Nucleus accumbens (tissue), 56 donors: ENCODE measurements around the gene MISP.

ENCODE experiments used
- DNase-seq, 56 donors: peaks; one replicate each; lab custom pipeline; 2025; lab: John Stamatoyannopoulos, UW

Gene MISP

DNA sequence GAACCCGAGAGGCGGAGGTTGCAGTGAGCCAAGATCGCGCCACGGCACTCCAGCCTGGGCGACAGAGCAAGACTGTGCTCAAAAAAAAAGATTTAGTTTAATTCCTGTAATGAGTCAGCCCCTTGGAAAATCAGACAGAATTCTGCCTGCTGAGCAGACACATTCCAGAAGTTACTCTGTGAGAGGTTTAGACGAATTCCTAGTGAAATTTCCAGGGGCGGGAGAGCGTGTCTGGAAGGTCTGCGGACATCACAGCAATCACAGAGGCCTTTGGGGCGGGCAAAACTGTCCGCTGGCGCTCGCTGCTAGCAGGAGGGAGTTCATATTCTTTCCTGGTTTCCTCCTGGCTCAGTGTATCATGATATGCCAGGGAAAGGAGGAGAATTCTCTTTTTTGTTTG lies 17.5 kb downstream of the MISP start:
- no peak for DNase-seq

DNA sequence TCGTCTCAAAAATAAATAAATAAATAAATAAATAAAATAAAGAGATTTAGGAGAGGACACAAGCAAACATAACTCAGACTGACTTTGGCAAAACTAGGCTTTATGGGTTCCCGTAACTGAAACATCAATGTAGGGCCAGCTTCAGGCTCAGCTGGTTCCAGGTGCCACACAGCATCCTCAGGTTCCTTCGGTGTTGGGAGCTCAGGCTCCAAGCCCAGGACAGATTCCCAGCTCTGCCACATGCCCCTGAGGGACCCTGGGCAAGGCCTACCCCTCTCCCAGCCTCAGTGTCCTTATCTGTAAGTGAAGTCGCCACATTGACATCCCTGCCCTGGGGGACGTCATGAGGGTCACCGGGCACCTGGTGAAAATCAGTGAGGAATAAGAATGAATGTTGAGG lies 18.7 kb downstream of the MISP start:
- DNase-seq: no peak

DNA sequence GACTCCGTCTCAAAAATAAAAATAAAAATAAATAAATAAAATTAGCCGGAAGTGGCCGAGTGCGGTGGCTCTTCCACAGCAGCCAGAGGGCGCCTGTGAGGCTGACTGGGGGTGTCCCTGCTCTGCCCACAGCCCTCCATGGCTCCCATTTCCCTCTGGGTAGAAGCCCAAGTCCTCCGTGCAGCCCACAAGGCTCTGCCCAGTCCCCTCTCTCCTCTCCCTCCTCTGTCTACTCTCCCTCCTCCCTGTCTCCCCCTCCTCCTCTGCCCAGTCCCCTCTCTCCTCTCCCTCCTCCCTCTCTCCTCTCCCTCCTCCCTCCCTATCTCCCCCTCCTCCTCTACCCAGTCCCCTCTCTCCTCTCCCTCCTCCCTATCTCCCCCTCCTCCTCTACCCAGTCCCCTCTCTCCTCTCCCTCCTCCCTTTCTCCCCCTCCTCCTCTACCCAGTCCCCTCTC lies 20.4 kb downstream of the MISP start:
- DNase-seq: no peak

DNA sequence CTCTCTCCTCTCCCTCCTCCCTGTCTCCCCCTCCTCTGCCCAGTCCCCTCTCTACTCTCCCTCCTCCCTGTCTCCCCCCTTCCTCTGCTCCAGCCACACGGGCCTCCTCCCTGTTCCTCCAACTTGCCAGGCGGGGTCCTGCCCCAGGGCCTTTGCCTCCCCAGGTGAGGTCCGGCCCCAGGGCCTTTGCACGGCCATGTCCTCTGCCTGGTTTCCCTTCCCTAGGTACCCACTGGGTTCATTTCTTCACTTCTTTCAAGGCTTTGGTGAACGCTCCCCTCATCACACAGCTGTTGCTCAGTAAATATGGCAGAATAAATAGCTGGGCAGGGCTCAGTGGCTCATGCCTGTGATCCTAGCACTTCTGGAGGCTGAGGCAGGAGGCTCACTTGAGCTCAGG lies 21.2 kb downstream of the MISP start:
- DNase-seq: no peak

DNA sequence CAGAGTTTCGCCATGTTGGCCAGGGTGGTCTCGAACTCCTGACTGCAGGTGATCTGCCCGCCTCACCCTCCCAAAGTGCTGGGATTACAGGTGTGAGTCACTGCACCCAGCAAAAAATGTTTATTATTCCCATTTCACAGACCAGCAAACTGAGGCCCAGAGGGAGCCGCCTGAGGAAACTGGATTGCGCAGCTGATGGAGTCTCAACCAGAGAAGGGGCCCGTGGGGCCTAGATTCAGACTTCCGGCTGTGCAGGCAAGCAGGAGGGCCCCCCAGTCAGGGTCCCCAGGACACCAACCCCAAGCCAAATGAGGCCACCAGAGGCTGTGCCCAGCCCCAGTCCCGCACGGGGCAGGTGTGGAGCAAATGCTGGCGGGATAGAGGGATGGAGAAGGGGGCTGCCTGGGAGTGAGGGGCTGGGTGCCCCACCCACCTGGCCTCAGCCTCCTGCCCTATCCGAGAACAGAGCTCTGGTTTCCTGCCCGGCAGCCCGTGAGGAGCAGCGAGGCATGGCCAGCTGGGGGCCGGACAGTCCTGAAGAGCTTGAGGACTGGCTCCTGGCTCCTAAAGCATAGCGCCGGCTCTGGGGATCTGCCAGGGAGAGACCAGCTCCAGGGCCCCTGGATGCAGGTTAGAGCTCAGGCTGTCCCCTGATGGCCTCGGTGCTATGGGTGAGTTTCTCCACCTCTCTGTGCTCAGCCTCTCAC lies 22.0 kb downstream of the MISP start:
- no peak for DNase-seq

DNA sequence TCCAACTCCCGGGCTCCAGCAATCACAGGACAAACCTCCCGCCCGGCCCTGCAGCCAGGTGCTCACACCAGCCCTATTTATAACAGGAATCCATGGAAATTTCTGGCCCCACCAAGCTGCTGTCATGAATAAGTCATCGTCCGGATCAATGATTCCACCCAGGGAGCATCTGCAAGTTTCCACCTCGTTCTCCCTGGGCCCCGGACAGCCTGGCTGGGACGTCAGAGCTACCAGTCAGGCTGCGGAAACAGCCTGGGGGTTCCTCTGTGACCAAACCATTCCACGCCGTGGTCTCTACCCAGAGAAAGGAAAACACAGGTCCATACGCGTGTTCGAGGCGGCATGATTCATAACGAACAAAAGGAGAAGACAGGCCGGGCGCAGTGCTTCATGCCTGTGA lies 25.6 kb downstream of the MISP start:
- no peak for DNase-seq

DNA sequence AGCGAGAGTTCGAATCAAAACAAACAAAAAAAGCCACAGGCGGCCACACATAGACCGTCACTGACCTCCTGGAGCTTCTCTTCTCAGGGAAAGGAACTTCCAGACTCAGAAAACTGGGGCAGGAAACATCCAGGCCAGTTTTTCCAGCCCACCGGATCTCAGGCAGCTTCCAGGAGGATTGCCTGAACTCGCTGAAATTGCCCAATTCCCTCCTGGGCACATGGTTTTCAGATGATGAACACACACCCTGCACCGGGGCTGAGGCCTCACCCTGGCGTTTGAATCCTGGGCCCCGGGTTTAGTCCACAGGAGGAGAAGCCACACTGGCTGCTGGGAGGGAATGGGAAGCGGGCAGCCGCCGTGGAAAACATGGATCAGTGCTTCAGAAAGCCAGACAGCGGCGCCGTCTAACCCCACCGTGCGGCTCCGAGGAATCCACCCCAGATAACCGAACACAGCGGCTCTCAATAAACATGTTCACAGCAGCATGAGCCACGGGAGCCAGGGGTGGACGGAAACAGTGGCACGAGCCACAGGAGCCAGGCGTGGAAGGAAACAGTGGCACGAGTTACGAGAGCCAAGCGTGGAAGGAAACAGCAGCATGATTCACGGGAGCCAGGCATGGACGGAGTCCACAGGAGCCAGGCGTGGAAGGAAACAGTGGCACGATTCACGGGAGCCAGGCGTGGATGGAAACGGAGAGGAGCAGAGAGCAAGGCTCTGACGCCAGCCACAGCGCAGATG lies 28.2 kb downstream of the MISP start:
- no peak for DNase-seq

DNA sequence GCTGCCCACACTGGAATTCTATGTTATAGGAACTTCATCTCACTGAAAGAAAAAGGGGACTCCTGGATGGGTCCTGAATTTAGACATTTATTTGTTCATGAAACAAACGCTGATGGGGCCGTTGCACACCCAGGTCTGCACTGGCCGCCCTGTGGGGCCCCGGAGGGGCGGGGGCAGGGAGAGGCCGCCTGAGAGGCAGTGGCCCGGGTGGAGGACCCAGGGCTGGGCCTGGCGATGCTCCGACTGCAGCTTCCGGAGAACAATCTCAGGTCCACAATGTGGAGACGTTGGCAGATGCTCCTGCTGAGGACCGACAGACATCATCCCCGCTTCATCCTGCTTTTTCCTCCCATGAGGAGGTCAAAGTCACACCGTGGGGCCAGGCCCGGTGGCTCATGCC lies 30.0 kb downstream of the MISP start:
- DNase-seq: no peak

DNA sequence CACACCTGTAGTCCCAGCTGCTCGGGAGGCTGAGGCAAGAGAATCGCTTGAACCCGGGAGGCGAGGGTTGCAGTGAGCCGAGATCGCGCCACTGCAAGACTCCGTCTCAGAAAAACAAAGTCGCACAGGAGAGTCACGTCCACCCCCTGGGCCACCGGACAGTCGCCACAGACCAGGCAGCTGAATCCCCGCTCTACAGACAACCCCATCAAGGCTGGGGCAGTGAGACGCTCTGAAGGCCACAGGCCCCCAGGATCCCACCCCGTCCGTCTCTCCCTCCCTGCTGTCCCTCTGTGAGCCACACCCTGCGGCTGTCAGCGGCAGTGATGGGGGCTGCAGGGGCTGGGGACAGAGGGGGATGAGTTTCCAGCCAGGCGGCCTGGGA lies 30.9 kb downstream of the MISP start:
- DNase-seq: no peak

DNA sequence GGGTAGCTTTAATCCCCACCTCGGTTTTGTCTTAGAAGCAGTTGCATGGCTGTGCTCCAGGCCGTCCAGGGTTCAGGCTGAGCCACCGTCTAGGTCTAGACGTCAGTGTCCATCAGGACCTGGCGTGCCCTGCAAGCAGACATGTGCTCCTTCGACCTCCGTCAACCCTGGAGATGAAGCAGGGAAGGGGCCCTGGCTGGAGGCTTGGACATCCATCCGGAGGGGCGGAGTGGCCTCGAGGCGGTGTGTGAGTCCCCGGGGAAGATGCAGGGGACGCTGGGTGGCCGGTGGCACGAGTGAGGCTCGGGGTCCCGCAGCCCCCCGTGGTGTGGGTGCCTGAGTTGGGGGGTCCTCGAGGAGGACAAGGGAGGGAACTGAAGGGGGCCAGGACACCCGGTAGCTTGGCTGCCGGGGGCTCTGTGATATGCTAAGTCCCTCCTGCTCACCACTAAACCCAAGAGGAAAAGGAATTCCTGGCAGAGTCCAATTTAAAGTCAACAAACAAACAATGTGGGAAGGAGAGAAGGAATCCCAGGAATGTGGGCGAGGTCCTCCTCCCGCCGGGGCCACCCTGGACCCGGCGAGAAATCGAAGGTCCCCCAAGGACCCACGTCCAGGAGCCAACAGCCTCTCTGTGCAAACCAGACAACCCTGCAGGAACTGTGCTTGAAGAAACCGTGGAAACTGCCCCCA lies 31.4 kb downstream of the MISP start:
- no peak for DNase-seq

DNA sequence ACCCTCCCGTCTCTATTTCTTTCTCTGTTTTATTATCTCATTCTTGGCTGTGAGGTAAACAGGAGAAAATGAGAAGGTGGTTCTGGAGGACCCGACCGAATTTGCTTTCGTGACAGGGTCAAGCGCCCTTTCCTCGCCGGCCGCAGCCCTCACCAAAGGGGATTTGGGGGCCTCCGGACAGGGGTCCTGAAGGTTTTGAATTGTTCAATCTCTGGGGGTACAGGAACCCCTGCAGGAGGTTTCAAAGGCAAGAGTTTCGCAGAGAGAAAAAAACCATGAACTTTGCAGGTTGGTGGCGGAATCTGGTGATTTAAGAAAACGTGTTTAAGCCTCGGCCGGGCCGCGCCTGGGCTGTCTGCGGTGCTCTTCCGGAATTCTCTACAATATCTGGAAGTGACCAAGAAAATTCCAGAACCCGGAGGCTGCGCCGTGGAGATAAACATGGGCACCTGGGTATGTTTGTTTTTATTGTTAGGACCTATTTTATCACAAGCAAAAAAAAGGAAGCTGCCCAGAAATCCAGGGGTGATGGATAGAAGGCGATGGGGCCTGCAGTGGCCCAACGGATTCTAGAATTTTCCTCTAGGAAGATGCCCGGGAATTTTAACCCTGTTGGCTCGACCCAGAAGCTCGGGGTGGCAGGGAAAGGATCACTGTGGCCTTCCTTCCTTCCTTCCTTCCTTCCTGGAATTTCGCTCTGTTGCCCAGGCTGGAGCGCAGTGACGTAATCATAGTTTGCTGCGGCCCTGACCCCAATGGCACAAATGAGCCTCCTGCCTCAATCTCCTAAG lies 32.2 kb downstream of the MISP start:
- no peak for DNase-seq

DNA sequence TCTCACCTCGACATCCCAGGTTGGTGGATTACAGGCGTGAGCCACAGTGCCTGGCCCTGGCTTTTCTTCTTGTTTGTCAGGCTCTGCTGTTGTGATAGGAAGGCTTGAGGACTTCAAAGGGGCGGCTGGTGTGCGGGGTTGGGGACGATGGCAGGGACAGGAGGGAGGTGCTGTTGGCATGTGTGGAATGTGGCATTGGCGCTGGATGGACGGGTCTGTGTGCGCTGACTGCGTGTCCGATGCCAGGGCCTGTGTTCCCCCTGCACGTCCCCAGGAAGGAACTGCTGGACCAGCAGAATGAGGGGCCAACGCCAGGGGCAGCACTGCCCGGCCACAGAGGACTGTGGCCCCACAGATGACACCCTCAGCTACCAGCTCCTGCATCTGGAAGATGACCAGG lies 33.6 kb downstream of the MISP start:
- no peak for DNase-seq

DNA sequence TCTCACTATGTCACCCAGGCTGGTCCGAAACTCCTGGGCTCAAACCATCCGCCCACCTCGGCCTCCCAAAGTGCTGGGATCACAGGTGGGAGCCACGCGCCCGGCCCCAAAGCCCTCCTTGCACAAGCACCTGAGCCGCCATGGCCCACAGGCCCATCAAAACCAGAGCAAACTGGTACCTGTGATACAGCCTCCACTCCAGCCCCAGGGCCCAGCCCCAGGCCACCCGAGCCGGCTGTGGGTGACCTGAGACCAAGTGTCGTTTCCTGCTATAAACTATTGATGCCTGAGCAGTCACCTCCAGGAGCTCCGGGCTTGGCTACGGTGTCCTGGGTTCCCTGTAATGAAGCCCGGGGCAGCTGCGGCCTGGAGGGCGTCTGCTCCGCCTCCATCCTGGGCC lies 36.6 kb downstream of the MISP start:
- DNase-seq: no peak

DNA sequence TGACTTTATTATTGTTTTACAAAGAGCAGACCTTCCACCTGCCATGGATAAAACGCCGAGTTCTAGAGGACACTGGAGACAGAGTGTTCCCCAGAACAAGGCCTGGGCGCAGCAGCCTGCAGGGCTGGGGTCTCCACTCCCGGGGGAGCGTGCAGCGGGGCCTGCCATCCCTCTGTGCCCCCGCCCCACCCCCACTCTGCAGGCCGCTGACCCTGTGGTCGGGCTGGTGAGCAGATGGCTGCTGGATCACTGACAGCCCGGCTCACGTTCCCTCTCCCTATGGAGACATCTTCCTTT lies 37.7 kb downstream of the MISP start:
- DNase-seq: no peak

DNA sequence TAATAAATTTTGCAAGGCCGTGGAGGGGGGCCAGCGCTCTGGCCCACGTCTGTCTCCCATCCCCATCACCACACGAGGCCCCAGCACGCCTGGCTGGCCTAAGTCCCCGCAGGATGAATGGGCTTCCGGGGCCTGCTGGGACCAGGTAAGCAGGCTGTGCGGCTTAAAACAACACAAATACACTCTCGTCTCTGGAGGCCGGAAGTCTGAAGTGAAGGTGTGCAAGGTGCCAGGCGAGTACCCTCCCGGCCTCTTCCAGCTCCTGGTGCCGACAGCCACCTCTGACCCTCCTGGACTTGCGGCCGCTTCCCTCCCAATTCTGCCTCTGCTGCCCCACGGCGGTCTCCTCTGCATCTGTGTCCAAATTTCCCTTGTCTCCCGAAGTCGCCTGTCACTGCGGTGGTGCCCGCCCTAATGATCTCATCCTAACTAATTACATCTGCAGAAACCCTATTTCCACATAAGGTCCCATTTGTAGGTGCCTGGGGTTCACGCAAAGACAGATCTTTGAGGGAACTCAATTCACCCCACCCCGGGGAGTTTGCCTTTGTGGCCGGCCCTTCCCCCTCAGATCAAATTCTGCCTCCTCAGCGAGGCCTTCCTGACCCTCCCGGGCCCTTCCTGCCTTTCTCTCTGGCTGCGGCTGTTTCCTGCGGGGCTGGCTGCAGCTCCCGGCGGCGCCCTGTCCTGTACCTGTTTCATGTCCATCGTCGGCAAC lies 38.2 kb downstream of the MISP start:
- no peak for DNase-seq

DNA sequence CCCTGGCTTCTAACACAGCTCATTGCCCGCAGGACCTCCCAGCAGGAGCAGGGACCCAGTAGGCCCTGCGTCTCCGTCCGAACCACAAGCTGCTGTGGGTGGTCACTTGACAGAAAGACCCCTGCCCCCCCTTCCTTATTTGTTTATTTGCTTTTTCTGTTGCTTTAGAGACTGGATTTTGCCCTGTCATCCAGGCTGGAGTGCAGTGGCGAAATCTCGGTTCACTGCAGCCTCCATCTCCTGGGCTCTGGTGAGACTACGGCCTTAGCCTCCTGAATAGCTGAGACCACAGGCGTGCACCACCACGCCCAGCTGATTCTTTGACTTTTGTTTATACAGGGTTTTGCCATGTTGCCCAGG lies 38.8 kb downstream of the MISP start:
- DNase-seq: no peak

DNA sequence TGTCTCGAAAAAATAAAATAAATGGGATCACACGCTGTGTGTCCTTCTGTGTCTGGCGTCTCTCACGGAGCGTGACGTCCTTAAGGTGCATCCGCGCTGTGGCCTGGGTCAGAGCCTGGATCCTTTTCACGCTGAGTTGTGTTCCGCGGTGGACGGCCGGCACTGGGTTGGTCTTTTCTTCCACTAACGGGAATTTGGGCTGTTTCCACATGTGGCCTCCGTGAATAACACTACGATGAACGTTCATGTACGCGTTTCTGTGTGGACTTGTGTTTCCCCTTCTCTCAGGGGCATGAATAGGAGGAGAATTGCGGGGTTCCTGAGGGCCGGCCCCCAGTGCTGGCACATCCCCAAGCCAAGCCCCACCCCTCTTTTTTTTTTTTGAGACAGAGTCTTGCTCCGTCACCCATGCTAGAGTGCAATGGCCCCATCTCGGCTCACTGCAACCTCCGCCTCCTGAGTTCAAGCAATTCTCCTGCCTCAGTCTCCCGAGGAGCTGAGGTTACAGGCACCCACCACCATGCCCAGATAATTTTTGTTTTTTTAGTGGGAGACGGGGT lies 40.2 kb downstream of the MISP start:
- DNase-seq: no peak

DNA sequence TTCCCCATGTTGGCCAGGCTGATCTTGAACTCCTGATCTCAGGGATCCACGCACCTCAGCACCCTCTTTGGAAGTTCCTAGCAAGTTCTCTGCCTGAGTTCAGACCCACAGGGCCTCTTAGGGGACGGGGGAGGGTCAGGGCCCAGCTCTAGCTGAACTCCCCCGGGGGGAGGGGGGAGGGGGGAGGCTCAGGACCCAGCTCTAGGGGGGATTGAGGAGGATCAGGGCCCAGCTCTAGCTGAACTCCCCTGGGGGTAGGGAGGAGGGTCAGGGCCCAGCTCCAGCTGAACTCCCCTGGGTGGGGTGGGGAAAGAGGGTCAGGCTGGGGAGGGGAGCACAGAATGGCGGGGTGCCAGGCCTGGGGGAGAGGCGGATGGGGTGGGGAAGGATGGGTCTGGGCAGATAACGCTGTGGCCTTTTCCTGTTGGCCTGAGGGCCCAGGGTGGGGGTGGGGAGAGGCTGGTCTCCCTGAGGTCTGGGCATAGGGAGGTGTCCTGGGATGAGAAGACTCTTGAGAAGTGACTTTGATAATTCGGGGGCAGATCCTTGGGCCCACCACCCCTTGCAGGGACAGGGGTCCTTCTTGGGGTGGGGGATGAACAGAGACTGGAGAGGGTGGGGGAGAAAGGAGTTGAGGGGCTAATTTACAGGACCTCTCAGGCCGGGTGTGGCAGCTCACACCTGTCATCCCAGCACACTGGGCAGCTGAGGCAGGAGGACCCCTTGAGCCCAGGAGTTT lies 40.8 kb downstream of the MISP start:
- DNase-seq: no peak

DNA sequence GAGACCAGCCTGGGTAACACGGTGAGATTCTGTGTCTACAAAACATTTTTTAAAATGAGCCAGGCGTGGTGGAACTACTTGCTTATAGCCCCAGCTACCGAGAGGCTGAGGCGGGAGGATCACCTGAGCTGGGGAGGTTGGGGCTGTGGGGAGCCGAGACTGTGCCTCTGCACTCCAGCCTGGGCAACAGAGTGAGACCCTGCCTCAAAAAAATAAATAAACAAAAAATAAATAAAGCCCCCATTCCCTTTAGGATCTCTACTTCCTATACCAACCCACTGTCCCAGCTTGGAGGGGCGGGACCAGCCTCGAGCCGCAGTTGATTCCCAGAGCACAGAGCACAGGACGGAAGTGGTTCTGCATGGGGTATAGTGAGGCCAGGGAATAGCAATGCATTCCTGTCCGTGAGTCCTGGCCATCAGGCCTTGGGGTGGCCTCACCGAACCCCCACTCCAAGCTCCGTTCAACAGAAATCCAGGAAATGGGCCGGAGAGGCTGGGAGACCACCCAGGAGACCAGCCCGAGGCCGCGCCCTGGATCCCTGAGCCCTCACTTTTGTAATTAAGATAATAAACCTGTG lies 41.5 kb downstream of the MISP start:
- no peak for DNase-seq
